GM12874 (cell line): ENCODE data around the gene PSMD5.

Experiments
- TF ChIP-seq, protein P1 (sequence below): IDR thresholded peaks from 2 replicates; pipeline ENCODE4 v1.5.1; 2011; ENCODE audit warnings: low read depth, mild to moderate bottlenecking, control low read depth, low read length, moderate library complexity; ENCODE audit not compliant: insufficient read depth

Gene PSMD5

DNA sequence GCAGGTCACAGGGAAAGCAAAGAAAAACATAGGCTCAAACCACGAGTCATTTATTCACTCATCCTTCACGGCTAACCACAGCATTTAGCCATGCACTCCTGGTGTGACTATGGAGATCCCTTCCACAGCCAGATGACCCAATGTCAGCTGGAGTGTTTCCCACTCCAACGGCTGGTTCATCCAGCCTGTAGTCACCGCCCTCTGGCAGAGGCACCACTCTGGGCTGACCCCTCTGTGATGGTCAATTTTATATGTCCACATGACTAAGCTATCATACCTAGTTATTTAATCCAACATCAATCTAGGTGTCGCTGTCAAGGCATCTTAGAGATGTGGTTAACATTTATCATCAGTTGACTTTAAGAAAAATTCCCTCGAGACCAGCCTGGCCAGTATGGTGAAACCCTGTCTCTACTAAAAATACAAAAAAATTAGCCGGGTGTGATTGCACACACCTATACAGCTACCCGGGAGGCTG lies 43.8 kb upstream of the PSMD5 start:
- TF ChIP-seq, protein P1, sequence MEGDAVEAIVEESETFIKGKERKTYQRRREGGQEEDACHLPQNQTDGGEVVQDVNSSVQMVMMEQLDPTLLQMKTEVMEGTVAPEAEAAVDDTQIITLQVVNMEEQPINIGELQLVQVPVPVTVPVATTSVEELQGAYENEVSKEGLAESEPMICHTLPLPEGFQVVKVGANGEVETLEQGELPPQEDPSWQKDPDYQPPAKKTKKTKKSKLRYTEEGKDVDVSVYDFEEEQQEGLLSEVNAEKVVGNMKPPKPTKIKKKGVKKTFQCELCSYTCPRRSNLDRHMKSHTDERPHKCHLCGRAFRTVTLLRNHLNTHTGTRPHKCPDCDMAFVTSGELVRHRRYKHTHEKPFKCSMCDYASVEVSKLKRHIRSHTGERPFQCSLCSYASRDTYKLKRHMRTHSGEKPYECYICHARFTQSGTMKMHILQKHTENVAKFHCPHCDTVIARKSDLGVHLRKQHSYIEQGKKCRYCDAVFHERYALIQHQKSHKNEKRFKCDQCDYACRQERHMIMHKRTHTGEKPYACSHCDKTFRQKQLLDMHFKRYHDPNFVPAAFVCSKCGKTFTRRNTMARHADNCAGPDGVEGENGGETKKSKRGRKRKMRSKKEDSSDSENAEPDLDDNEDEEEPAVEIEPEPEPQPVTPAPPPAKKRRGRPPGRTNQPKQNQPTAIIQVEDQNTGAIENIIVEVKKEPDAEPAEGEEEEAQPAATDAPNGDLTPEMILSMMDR = no peak

DNA sequence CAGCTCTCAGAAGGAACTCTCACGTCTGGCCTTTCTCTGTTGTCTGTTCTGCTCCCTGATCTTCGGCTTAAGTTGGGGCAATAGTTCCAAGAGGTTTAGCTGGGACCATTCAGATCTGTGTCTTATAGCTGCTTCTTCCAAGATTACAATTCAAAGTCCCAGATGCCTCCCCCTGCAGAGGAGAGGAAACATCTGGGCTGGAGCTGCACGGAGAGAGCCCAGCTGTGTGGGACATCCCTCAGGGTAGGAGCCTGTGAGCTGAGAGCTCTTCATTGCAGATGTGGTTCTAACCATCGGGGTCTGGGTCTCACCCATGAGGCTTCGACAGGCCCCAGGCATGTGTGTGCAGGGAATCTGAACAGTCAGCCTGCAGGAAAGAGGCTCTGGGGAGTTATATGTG lies 43.2 kb upstream of the PSMD5 start:
- TF ChIP-seq, protein P1 = no peak

DNA sequence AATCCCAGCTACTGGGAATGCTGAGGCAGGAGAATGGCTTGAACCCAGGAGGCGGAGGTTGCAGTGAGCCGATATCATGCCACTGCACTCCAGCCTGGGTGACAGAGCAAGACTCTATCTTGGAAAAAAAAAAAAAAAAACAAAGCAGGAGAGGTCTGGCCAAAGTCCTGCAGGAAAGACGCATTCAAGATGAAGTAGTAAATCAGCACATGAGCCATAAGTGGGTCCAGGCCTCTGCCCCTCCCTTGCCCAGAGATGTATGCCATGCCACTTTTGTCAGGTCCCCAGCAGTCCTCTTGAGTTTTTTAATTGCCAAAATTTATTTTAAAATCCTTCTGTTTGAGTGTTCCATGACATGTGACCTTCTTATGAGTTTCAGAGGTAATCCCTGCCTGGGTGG lies 42.7 kb upstream of the PSMD5 start:
- TF ChIP-seq, protein P1 = no peak

DNA sequence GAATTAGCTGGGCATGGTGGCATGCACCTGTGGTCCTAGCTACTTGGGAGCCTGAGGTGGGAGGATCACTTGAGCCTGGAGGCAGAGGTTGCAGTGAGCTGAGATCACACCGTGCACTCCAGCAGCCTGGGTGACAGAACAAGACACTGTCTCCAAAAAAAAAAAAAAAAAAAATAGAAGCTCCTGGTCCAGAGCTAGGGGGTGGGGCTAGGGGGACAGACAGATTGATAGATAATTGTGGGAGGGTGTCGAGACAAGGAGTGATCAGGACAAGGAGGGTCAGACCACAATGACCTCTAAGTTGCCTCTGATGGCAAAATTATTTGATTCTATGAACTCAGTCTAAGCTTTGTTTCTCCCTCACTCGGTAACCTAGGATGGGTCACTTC lies 40.9 kb upstream of the PSMD5 start:
- TF ChIP-seq, protein P1 = no peak

DNA sequence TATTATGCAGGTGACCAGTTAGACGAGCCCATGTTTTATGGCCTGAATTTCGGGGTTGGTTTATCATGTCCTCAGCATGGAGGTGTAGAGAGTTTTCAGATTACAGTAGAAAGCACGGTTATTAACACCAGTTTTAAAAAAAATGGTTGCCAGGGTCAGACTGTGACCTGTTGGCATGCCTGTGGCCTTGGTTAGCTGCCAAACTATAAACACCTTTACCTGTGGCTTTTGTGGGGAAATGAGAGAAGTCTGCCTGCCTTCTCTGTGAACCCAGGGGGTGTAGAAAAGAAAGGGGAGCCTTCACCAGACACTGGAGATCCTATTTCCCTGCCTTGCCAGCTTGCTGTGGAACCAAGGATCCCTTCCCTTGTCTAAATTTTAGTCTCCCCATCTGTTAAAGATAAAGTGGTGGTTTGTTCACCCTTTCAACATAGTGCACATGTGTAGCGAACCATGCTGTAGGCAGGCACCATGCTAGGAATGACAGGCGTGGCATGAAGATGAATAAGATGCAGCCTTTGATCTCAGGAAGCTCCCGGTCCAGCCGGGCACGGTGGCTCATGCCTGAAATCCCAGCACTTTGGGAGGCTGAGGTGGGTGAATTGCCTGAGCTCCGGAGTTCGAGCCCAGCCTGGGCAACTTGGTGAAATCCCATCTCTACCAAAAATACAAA lies 40.3 kb upstream of the PSMD5 start:
- TF ChIP-seq, protein P1 = no peak

DNA sequence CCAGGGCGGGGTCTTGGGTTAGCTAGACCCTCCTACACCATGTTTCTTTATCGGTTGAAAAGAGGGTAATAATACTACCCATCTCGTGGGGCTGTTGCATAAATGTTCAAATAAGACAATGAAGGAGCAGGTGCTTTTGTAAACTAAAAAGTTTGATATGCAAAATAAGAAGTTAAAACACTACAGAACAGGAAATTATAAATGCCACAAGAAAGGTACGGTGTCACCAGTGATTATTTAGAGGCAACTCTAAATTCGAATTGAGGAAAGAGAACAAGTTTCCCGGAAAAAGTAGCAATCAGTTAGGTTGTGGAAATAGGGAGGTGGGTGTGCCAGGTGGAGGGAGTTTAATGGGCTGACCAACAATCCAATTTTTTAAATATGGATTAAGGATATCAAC lies 36.7 kb upstream of the PSMD5 start:
- TF ChIP-seq, protein P1 = no peak

DNA sequence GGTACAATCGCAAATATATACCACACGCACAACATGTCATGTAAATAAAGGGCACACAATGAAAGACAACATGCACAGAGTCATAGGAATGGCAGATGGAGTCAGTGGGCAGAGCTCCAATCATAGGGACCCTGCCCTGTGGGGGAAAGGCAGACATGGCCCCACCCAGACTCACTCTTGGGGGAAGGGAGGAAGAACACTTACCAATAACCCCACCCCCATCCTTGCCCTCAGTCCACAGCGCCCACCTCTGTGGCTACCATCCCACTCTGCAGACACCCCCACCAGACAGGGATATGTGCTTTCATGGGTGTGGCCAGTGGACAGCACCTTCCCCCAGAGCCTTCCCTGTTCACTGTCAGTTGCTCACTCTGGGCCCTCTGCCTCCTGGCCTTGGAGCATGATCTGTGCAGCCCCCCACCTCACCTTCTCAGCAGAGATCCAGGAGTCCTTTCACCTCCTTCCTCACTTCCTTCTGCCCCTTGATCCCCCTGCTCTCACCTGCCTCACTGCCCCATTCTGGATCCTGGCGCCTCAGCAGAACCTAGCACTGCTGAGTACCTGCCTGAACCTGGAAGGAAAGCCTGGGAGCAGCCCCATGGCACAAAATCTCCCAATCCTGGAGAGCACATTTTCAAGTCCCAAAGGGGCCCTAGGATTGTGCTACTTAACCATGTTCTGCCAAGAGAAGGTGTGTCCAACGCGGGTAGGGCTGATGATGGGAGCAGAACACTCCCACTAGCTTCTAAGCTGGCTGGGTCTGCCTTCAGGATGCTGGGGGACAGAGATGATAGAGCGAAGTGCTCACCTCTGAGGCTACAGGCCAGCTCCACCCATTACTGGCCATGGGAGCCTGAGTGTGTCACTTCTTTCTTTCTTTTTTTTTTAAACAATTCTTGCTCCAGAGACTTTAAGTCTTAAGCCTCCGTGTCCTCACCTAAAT lies 35.7 kb upstream of the PSMD5 start:
- TF ChIP-seq, protein P1 = no peak
